Measurements from ENCODE around the gene DNAJB2. TPM values are rescaled to one million over a fixed set of nuclear protein-coding genes. Genes with fewer than 3 reads are reported as not detected.

Gene DNAJB2
- total RNA-seq, 1 donor from 2014 or later: 59.2 TPM

GRCh38 chr2:219334076-219334475 is 54.9 kb downstream of the DNAJB2 start:
- H3K27me3 Mint-ChIP-seq (ENCODE audit: low read depth): peaks cover 97% of the 10 kb centered on the region
- H3K9me3 Mint-ChIP-seq: no peaks in the 10 kb centered on the region
- no peak overlapping the region for H3K4me3 Mint-ChIP-seq
- no peak for TF ChIP-seq CTCF (conservative IDR thresholded peaks at IDR 0.05)
- H3K4me1 Mint-ChIP-seq: peaks cover 3% of the 10 kb centered on the region
- DNase-seq (ENCODE audit: low read depth, low spot score): no peak
- no peaks in the 10 kb centered on the region for H3K36me3 Mint-ChIP-seq (ENCODE audit: low read depth)
- H3K27ac Mint-ChIP-seq (ENCODE audit: unreplicated experiment): no peak overlapping the region

- peaks cover 3% of the 10 kb centered on the region for H3K4me1 Mint-ChIP-seq
- DNase-seq (ENCODE audit: low read depth, low spot score): no peak
- no peak for TF ChIP-seq CTCF (conservative IDR thresholded peaks at IDR 0.05)
- no peaks in the 10 kb centered on the region for H3K9me3 Mint-ChIP-seq
- peaks cover 97% of the 10 kb centered on the region for H3K27me3 Mint-ChIP-seq (ENCODE audit: low read depth)
- no peak overlapping the region for H3K27ac Mint-ChIP-seq (ENCODE audit: unreplicated experiment)
- H3K36me3 Mint-ChIP-seq (ENCODE audit: low read depth): no peaks in the 10 kb centered on the region
- H3K4me3 Mint-ChIP-seq: no peak overlapping the region
These were observed 56.2 kb downstream of the DNAJB2 start for GRCh38 chr2:219335373-219335786.

Small RNA genes within 50 kb of the gene (microRNA-seq; reads per million reads assigned to microRNA genes)
- not detected for gene MIR153-1

Other genes with a start within 250 kb of the DNAJB2 start
- 0.93 and 1.4 TPM in 2 replicates for gene CFAP65, start 237.8 kb upstream of the DNAJB2 start, total RNA-seq
- 0.16 TPM in 1 of 2 replicates, not detected in the other for gene IHH, start 218.4 kb upstream of the DNAJB2 start, total RNA-seq
- 23.5 and 26.8 TPM in 2 replicates for gene NHEJ1, start 118.6 kb upstream of the DNAJB2 start, total RNA-seq
- 0.34 and 1.5 TPM in 2 replicates for gene SLC23A3, start 109.3 kb upstream of the DNAJB2 start, total RNA-seq
- 39.9 and 42.1 TPM in 2 replicates for gene CNPPD1, start 102.4 kb upstream of the DNAJB2 start, total RNA-seq
- 84.6 and 86.0 TPM in 2 replicates for gene RETREG2, start 101.1 kb upstream of the DNAJB2 start, total RNA-seq
- 26.6 and 30.1 TPM in 2 replicates for gene ZFAND2B, start 72.6 kb upstream of the DNAJB2 start, total RNA-seq
- 35.9 and 39.1 TPM in 2 replicates for gene ABCB6, start 60.4 kb upstream of the DNAJB2 start, total RNA-seq
- gene ATG9A, start 49.7 kb upstream of the DNAJB2 start, total RNA-seq: 41.2 and 42.0 TPM in 2 replicates
- gene ANKZF1, start 49.6 kb upstream of the DNAJB2 start, total RNA-seq: 36.4 and 40.3 TPM in 2 replicates
- 11.2 and 12.7 TPM in 2 replicates for gene GLB1L, start 33.9 kb upstream of the DNAJB2 start, total RNA-seq
- 28.5 and 31.2 TPM in 2 replicates for gene STK16, start 33.9 kb upstream of the DNAJB2 start, total RNA-seq
- gene TUBA4B, start 26.1 kb upstream of the DNAJB2 start, total RNA-seq: not detected in 2 replicates
- 0.14 TPM in 1 of 2 replicates, not detected in the other for gene TUBA4A, start 25.4 kb upstream of the DNAJB2 start, total RNA-seq
- 3.2 and 4.1 TPM in 2 replicates for gene PTPRN, start 30.0 kb downstream of the DNAJB2 start, total RNA-seq
- not detected in 2 replicates for gene RESP18, start 53.4 kb downstream of the DNAJB2 start, total RNA-seq
- gene DNPEP, start 108.5 kb downstream of the DNAJB2 start, total RNA-seq: 36.9 and 39.5 TPM in 2 replicates
- 0.28 TPM in 1 of 2 replicates, not detected in the other for gene DES, start 139.0 kb downstream of the DNAJB2 start, total RNA-seq
- gene SPEG, start 155.5 kb downstream of the DNAJB2 start, total RNA-seq: 13.4 and 17.5 TPM in 2 replicates
- gene GMPPA, start 219.5 kb downstream of the DNAJB2 start, total RNA-seq: 24.3 and 26.1 TPM in 2 replicates
- 1.0 and 1.5 TPM in 2 replicates for gene ASIC4, start 235.1 kb downstream of the DNAJB2 start, total RNA-seq